GM19324 (cell line): ENCODE data around the gene CABLES1.

ENCODE experiments used
- ATAC-seq: cut with Tn5 transposase; IDR thresholded peaks from one replicate; pipeline ENCODE4 v1.9.1; 2021; ENCODE audit warnings: mild to moderate bottlenecking, moderate library complexity; ENCODE audit not compliant: unreplicated experiment, low FRiP score

Gene CABLES1

GRCh38 chr18:23238152-23238531, 102.9 kb downstream of the CABLES1 start:
- ATAC-seq = no peak

- no peak for ATAC-seq
Observed at GRCh38 chr18:23238651-23239349, 103.5 kb downstream of the CABLES1 start.

- ATAC-seq = no peak
Observed at GRCh38 chr18:23239350-23239692, 104.0 kb downstream of the CABLES1 start.

- ATAC-seq = no peak
Observed at GRCh38 chr18:23239885-23240608, 104.8 kb downstream of the CABLES1 start.

- ATAC-seq = no peak
Observed at GRCh38 chr18:23240609-23240930, 105.3 kb downstream of the CABLES1 start.

- ATAC-seq = peak; percentile 90
Observed at GRCh38 chr18:23241833-23242496, 106.7 kb downstream of the CABLES1 start.

- no peak for ATAC-seq
Observed at GRCh38 chr18:23243178-23243577, 107.9 kb downstream of the CABLES1 start.

GRCh38 chr18:23243816-23244215, 108.5 kb downstream of the CABLES1 start:
- ATAC-seq = no peak

GRCh38 chr18:23244401-23244800, 109.1 kb downstream of the CABLES1 start:
- no peak for ATAC-seq

- ATAC-seq = no peak
Observed at GRCh38 chr18:23245461-23245860, 110.2 kb downstream of the CABLES1 start.

- ATAC-seq = no peak
Observed at GRCh38 chr18:23247331-23247730, 112.0 kb downstream of the CABLES1 start.

GRCh38 chr18:23247896-23248295, 112.6 kb downstream of the CABLES1 start:
- ATAC-seq = no peak

GRCh38 chr18:23248826-23249225, 113.5 kb downstream of the CABLES1 start:
- ATAC-seq = no peak

GRCh38 chr18:23249348-23249747, 114.1 kb downstream of the CABLES1 start:
- no peak for ATAC-seq

- ATAC-seq = no peak
Observed at GRCh38 chr18:23250893-23251656, 115.8 kb downstream of the CABLES1 start.

GRCh38 chr18:23253630-23254029, 118.3 kb downstream of the CABLES1 start:
- ATAC-seq = no peak

GRCh38 chr18:23257137-23257536, 121.9 kb downstream of the CABLES1 start:
- no peak for ATAC-seq

- ATAC-seq = no peak
Observed at GRCh38 chr18:23257686-23258565, 122.6 kb downstream of the CABLES1 start.

GRCh38 chr18:23258566-23259469, 123.5 kb downstream of the CABLES1 start:
- no peak for ATAC-seq
